Measurements from ENCODE around the gene ZNF646.

GRCh38 chr16:31131841-31132271, 57.6 kb downstream of the ZNF646 start:
- TF ChIP-seq EZH2 (IDR thresholded peaks at IDR 0.05) (no peak), CTCF (IDR thresholded peaks at IDR 0.05) (no peak), EZH2phosphoT487 (IDR thresholded peaks at IDR 0.05) (no peak)

All from neural progenitor cell (in vitro differentiated cells).